ENCODE measurements around the gene TIMM50. TPM values are rescaled to one million over a fixed set of nuclear protein-coding genes. Genes with fewer than 3 reads are reported as not detected.

Gene TIMM50
- total and polyA plus RNA-seq, 2 of the 8 experiments (the other 6 are each of a cell fraction or from before 2014, with no cell fraction given), result 155 to 187 TPM

DNA sequence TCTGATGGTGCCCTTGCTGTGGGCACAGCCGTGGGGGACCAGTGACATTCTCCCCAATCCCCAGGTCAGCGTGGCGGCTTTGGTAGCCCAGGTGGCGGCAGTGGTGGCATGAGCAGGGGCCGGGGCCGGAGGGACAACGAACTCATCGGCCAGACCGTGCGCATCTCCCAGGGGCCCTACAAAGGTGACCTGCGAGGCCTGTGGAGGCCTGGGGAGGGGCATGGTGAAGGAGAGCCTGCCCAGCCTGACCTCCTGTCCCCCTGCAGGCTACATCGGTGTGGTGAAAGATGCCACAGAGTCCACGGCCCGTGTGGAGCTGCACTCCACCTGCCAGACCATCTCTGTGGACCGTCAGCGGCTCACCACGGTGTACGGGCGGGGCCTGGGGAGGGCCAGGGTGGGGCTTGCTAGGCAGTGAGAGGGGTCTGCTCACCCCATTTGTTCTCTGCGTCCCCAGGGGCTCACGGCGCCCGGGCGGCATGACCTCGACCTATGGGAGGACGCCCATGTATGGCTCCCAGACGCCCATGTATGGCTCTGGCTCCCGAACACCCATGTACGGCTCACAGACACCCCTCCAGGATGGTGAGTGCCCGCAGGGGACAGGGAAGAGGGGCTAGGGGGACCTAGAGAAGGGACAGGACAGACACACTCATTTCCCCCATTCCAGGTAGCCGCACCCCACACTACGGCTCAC is 7.7 kb upstream of the TIMM50 start:
- Histone ChIP-seq H3K9me3 (ENCODE audit: insufficient read depth in 2 of 2, low read depth in 1 of 2, low read length in 1 of 2) (no peaks in the 10 kb centered on the region), H2AK5ac (ENCODE audit: low read depth, low read length) (no peak overlapping the region), H3K79me1 (ENCODE audit: low read depth, low read length) (peaks cover 3% of the 10 kb centered on the region; the same call in 1 of the 2 replicates), H3K23me2 (ENCODE audit: low read depth, low read length) (no peaks in the 10 kb centered on the region; the same call in 1 of the 2 replicates), H3K4me3 (ENCODE audit: extremely low read depth in 1 of 4, insufficient read depth in 2 of 4, low read depth in 3 of 4, low read length in 4 of 4) (no peak overlapping the region), H2BK20ac (ENCODE audit: low read length) (no peak overlapping the region), H3K79me2 (ENCODE audit: control insufficient read depth in 1 of 2, insufficient read depth in 2 of 2, low read length in 2 of 2) (no peaks in the 10 kb centered on the region), H3K56ac (replicated peaks; ENCODE audit: insufficient read length, low read depth, low read length) (no peak overlapping the region), H4K20me1 (replicated peaks in 1 of 2; ENCODE audit: control insufficient read depth in 1 of 2, insufficient read depth in 2 of 2, low read length in 2 of 2) (peaks cover 6 to 18% of the 10 kb centered on the region in 2 experiments), H4K8ac (ENCODE audit: extremely low read depth, insufficient read depth, low read length) (0 out of 2 replicates have a peak overlapping the region, but pooled peaks have one; percentile 40), H3K23ac (ENCODE audit: insufficient read length) (no peak overlapping the region), H4K5ac (ENCODE audit: insufficient read length, low read depth, low read length) (no peak overlapping the region), H3K27ac (ENCODE audit: low read depth, low read length) (no peak overlapping the region), H2BK120ac (replicated peaks; ENCODE audit: low read depth, low read length) (no peak overlapping the region), H2AFZ (ENCODE audit: low read length) (no peak overlapping the region), H3K18ac (ENCODE audit: extremely low read depth, low read length) (no peak overlapping the region), H2BK12ac (ENCODE audit: low read depth, low read length) (no peak overlapping the region), H3K4me1 (replicated peaks in 1 of 4; ENCODE audit: control insufficient read depth in 3 of 4, insufficient read depth in 4 of 4, low read length in 3 of 4) (no peaks in the 10 kb centered on the region; a peak in 1 of 7 replicates), H3K4ac (replicated peaks; ENCODE audit: insufficient read length, low read depth, low read length) (no peak overlapping the region), H4K91ac (replicated peaks; ENCODE audit: insufficient read length, low read length) (no peak overlapping the region), H2BK15ac (ENCODE audit: low read length) (no peak overlapping the region), H3K27me3 (replicated peaks in 1 of 4; ENCODE audit: control insufficient read depth in 3 of 4, extremely low read depth in 1 of 4, insufficient read depth in 3 of 4, low read length in 3 of 4) (no peaks in the 10 kb centered on the region), H3K36me3 (ENCODE audit: control insufficient read depth in 2 of 4, insufficient read depth in 4 of 4, low read length in 3 of 4) (peaks cover 37 to 63% (median 59%) of the 10 kb centered on the region in 4 experiments), H3K4me2 (ENCODE audit: insufficient read depth in 1 of 2, low read depth in 2 of 2, low read length in 2 of 2) (no peak overlapping the region), H3K9ac (replicated peaks in 1 of 4; ENCODE audit: extremely low read depth in 1 of 4, low read depth in 3 of 4, low read length in 3 of 4) (no peak overlapping the region), H2BK5ac (ENCODE audit: low read depth, low read length) (no peak overlapping the region; the same call in 1 of the 2 replicates), H3K14ac (ENCODE audit: insufficient read length) (no peak overlapping the region)
- 94% methylated on average over 30 of the region's 32 CpGs; no CpG with 5 or more reads in 1 of the 2 experiments for WGBS, 2 experiments (ENCODE audit: extremely low coverage in 1 of 2, insufficient coverage in 1 of 2, insufficient read length in 1 of 2, insufficient replicate concordance in 2 of 2, low coverage in 1 of 2, low lambda C conversion rate in 2 of 2, missing lambda C conversion rate in 1 of 2)
- DNase-seq (ENCODE audit: low read depth in 1 of 2, low spot score in 2 of 2) (no peak), FAIRE-seq (no peak)
- ChIA-PET CTCF (ENCODE audit: partially characterized antibody) (interaction anchor here (2.0 to 5.6 kb wide), 5 partner anchors 9 to 44 kb away, joined by 5 to 56 read pairs (median 47); partner anchors contain the start of genes DLL3 and SELENOV), POLR2A (ENCODE audit: partially characterized antibody) (interaction anchor here (0.6 to 2.1 kb wide), 3 partner anchors 37 to 62 kb away, joined by 3 to 7 read pairs (median 5); partner anchors contain the start of gene RPS16)
- TF ChIP-seq GABPA (IDR thresholded peaks at IDR 0.05; ENCODE audit: borderline replicate concordance, insufficient read depth, low read length), result no peak

All from H1 (cell line).